IPS DF 4.7 (cell line): ENCODE data around the gene MCL1.
"Not testable (repeated sequence)": the region's sequence is repeated elsewhere in the genome, so short reads cannot be mapped to it uniquely, and the experiment has no call there.

Experiments used
- DNase-seq: peaks from one replicate; pipeline ENCODE4 v3.0.0-alpha.2; 2013; ENCODE audit warnings: low spot score; ENCODE audit errors: extremely low read depth

MCL1 gene

DNA sequence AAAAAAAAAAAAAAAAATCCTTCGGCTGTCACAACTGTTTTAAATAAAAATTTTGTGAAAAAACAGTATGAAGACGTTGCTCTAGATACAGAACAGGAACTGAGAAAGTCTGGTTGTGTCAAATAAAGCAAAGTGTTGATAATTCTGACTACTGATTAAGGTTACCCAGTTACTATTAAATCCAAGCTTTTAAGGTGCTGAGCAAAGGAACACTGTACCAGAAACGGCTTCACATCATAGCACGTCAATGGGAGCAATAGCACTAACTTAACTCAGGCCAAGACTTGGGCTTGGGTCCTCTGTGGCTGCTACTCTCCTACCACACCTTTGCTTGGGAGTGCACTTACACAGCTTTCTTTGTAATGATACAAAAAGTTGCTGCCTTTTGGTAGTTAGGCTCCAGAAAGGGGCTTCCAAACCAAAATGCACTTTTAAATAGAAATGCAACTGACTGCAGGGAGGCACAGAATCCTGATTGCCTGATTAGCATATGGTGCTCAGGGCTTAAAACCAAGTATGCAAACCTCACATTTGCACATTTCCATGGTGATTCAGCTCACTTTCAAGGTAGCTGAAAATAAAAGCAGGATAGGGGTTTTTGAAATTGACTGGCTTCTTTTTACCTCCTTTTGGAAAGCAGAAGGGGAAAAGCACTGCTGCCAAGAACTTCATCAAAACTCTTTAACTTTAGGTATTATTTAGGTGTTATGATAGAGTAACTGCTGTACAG, 6.3 kb downstream of the MCL1 start:
- no peak for DNase-seq

- no peak for DNase-seq
These were observed 10.8 kb downstream of the MCL1 start for GRCh38 chr1:150568594-150568966.

- no peak for DNase-seq
These were observed 11.5 kb downstream of the MCL1 start for GRCh38 chr1:150567717-150568593.

DNA sequence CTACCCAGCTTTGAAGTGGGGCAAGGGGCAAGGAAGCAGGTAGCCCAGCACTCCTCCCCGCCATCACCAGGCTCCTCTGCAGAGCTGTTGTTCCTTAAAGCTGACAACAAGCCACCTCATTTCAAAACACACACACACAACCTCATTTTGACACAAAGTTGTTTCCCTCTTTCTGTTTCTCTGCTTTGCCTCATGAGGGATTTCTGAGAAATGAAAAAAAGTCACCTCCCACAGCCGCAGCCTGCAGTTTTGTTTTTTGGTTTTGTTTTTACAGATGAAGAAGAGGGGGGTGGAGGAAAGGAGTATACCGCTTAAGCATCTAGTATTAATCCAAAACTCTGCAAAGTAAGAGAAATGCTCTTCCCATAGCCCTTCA, 12.1 kb downstream of the MCL1 start:
- no peak for DNase-seq

- DNase-seq = no peak
These were observed 12.6 kb downstream of the MCL1 start for GRCh38 chr1:150566589-150567340.

DNA sequence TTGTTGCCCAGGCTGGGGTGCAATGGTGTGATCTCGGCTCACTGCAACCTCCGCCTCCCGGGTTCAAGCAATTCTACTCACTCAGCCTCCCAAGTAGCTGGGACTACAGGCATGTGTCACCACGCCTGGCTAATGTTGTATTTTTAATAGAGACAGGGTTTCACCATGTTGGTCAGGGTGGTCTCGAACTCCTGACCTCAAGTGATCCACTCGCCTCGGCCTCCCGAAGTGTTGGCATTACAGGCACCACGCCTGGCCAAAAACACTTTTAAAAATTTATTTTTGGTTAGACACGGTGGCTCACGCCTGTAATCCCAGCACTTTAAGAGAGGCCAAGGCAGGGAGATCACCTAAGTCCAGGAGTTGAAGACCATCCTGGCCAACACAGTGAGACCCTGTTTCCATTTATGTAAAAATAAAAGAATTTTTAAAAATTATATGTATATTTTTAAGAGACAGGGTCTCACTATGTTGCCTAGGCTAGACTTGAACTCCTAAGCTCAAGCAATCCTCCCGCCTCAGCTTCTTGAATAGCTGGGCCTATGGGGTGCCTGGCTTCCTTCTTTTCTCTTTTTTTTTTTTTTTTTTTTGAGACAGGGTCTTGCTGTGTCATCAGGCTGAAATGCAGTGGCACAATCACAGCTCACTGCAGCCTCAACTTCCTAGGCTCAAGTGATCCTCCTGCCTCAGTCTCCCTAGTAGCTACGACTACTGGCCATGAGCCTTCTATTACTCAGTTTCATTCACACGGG, 14.0 kb downstream of the MCL1 start:
- DNase-seq = not testable (repeated sequence)

DNA sequence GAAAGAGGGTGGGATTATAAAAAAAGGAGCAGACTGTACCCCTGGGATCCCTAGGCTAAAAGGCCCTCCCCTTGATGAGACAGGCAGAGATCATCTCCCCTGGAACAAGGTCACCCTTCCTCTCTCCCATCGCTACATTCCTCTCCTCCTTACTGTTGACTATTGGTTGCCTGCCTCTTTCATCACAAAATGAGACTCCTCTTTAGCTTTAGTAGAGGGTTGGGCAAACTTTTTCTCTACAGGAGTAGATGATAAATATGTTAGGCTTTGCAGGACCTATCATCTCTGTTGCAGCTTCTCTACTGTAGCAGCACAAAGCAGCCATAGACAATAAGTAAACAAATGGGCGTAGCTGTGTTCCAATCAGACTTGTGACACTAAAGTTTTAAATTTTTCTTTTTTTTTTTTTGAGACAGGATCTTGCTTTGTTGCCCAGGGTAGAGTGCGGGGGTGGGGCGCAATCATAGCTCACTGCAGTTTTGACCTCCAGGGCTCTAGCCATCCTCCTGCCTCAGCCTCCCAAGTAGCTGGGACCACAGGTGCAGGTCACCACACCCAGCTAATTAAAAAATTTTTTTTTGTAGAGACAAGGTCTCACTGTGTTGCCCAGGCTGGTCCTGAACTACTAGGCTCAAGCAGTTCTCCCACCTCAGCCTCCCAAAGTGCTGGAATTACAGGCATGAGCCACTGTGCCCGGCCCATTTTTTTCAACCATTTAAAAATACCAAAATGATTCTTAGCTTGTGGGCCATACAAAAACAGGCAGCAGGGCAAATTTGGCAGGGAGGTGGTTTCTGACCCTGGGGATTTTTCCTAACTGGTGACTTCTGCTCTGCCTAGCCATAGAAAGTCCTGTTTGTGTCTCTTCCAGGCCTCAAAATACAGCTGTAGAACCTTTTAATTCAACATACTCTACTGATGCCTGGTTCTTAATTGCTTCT, 15.1 kb downstream of the MCL1 start:
- no peak for DNase-seq

DNA sequence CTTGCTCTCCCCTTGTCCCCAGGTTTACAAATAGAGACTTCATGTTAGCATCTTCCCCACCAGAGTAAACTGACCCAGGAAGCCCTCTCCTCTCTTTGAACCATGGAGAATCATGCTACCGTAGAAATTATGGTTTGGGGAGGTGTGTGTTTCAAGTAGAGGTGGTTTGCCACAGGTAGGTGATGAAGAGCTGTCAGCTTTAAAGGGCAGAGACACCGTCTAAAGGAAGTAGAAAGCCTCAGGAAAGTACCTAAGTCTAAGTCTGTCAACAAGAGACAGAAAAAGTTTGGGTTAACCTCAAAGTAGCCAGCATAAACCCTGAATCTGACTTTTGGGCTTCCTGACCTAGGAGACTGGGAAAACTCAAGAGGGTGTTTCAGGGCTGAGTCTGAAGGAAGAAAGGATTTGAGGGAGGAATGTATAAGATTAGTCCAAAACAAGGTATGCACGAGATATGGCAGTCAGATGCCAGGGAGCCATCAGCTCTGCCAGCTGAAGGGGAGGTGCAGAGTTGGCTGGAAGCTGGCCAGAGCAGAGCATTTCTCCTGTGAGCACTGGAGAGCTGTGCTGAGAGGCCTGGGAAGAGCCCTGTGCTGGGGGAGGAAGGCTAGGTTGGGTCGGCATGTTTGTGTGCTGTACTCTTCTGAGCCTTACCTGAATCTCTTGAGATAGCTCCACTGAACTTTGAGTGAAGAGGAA, 15.9 kb downstream of the MCL1 start:
- DNase-seq = no peak

GRCh38 chr1:150562446-150563339, 16.7 kb downstream of the MCL1 start:
- no peak for DNase-seq

DNA sequence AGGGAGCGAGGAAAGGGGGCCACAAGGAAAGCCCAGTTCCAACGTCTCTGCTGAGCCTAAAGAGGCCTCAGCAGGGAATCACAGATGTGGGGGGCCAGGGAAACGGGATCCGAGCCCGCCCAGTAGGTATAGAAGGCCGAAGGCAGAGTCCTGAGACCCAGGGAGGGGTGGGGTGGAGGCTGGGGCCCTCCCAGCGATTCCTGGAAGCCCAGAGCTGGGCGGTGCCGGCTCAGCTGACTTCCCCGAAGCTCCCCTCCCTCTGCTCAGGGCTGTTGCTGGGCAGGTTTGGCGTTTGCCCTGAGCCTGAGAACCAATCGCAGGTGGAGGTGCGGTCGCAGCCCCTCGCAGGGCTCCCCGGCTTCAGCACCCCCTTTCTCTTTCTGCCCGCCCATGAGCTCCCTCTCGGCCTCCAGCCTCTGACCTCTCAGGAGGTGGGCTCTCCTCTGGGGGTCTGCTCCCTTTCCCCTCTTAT, 17.4 kb downstream of the MCL1 start:
- DNase-seq = no peak

- DNase-seq = no peak
These were observed 18.0 kb downstream of the MCL1 start for GRCh38 chr1:150561254-150561973.

DNA sequence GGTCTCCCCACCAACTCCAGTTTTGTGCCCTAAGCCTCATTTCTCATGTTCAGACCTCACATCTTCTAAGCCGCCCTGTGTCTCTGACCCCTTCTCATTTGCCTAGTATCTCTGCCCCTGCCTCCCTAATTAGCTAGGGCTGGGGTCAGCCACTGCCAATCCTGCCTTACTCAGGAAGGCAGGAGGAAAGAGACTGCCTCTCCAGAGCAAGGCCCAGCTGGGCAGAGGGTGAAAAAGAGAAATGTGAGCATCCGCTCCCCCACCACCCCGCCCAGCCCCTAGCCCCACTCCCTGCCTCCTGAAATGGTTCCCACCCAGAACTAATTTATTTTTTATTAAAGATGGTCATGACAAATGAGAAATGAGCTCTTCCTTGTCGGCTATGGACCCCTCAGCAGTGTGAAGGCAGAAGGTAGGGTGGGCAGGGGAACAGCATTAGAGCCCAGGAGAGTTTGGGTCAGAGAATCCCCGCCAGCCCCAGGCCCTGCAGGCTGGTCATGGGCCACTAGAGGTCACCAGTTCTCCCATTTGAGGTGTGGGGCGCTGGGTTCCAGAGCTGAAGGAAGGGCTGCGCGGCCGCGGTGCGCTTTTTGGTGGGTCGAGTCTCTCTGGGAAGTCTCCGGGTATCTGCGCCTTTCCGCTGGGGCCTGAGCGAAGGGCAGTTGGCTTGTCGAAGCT, 18.7 kb downstream of the MCL1 start:
- no peak for DNase-seq

DNA sequence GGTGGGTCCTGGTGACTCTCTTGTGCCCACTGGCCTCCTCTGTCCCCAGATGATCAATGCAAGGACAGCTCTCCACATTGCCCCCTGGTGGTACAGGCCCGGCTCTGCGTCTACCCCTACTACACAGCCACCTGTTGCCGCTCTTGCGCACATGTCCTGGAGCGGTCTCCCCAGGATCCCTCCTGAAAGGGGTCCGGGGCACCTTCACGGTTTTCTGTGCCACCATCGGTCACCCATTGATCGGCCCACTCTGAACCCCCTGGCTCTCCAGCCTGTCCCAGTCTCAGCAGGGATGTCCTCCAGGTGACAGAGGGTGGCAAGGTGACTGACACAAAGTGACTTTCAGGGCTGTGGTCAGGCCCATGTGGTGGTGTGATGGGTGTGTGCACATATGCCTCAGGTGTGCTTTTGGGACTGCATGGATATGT, 19.4 kb downstream of the MCL1 start:
- no peak for DNase-seq

DNA sequence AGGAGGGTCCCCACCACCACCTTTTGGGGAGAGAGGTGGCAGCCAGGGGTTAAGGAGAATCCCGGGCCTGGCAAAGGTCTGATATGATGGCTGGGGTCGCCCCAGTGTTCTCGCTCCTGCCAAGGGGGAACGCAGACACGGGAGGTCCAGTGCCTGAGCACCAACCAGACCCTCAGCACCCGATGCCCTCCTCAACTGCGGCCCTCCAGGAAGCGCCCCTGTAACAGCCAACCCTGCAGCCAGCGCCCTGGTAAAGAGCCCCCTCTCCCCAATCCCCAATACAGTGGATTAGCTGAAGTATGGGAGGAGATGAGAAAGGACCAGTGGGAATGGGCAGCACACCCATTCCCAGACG, 19.8 kb downstream of the MCL1 start:
- DNase-seq = no peak

GRCh38 chr1:150558761-150559655, 20.4 kb downstream of the MCL1 start:
- DNase-seq = no peak

GRCh38 chr1:150558303-150558704, 21.1 kb downstream of the MCL1 start:
- no peak for DNase-seq
